Measurements from ENCODE around the gene DRAXIN. TPM values are rescaled to one million over a fixed set of nuclear protein-coding genes. Genes with fewer than 3 reads are reported as not detected.

DRAXIN gene
- polyA plus RNA-seq, 1 donor from 2014 or later, result 33.5 TPM

DNA sequence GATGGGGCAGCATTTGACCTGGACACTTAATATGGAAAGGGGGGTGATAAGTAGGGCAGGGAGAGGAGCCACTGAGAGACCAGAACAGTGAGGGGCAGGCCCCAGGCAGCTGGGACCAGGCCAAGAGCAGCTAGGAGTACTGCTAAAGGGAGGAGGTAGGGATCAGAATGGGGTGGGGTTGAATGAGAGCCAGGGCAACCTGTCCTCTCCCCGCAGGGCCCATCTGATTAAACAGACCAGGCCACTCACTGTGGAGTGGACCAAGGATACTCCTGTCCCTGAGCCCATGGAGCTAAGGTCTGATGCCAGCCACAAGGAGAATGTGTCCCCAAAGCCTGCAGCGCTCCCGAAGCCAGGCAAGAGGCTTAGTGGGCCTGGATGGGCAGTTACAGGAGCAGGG, 72.6 kb downstream of the DRAXIN start:
- Histone ChIP-seq H3K4me2 (ENCODE audit: low read length) (no peak overlapping the region), H3K9me2 (ENCODE audit: insufficient read depth, low read length) (no peaks in the 10 kb centered on the region), H4K20me1 (ENCODE audit: insufficient read depth) (no peaks in the 10 kb centered on the region), H3K79me2 (replicated peaks; ENCODE audit: insufficient read depth, low read length) (no peaks in the 10 kb centered on the region), H3K27ac (ENCODE audit: low read length) (no peak overlapping the region), H2AFZ (ENCODE audit: low read depth, low read length) (no peak overlapping the region), H3K9me3 (ENCODE audit: low read length) (no peaks in the 10 kb centered on the region), H3K9ac (ENCODE audit: low read length) (no peak overlapping the region), H3F3A (ENCODE audit: insufficient read depth, low read length, poor library complexity, severe bottlenecking) (no peaks in the 10 kb centered on the region), H3K36me3 (ENCODE audit: insufficient read depth, low read length) (no peaks in the 10 kb centered on the region), H3K4me3 (ENCODE audit: low read length) (no peak overlapping the region), H3K27me3 (ENCODE audit: insufficient read depth, low read depth, low read length) (no peaks in the 10 kb centered on the region)
- TF ChIP-seq EP300 (conservative IDR thresholded peaks at IDR 0.05; ENCODE audit: poor library complexity, severe bottlenecking) (no peak), RAD21 (conservative IDR thresholded peaks at IDR 0.05) (no peak), MXI1 (conservative IDR thresholded peaks at IDR 0.05; ENCODE audit: poor library complexity, severe bottlenecking) (no peak), TAF1 (IDR thresholded peaks at IDR 0.05; ENCODE audit: low read depth) (no peak), EZH2 (IDR thresholded peaks at IDR 0.05; ENCODE audit: borderline replicate concordance, insufficient read depth, low read length, poor library complexity, severe bottlenecking) (no peak), SMC3 (conservative IDR thresholded peaks at IDR 0.05; ENCODE audit: poor library complexity) (no peak), POLR2AphosphoS5 (IDR thresholded peaks at IDR 0.05) (no peak)
- TF ChIP-seq, protein P1, sequence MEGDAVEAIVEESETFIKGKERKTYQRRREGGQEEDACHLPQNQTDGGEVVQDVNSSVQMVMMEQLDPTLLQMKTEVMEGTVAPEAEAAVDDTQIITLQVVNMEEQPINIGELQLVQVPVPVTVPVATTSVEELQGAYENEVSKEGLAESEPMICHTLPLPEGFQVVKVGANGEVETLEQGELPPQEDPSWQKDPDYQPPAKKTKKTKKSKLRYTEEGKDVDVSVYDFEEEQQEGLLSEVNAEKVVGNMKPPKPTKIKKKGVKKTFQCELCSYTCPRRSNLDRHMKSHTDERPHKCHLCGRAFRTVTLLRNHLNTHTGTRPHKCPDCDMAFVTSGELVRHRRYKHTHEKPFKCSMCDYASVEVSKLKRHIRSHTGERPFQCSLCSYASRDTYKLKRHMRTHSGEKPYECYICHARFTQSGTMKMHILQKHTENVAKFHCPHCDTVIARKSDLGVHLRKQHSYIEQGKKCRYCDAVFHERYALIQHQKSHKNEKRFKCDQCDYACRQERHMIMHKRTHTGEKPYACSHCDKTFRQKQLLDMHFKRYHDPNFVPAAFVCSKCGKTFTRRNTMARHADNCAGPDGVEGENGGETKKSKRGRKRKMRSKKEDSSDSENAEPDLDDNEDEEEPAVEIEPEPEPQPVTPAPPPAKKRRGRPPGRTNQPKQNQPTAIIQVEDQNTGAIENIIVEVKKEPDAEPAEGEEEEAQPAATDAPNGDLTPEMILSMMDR (IDR thresholded peaks at IDR 0.05; ENCODE audit: poor library complexity, severe bottlenecking), result no peak
- TF ChIP-seq, protein P2, sequence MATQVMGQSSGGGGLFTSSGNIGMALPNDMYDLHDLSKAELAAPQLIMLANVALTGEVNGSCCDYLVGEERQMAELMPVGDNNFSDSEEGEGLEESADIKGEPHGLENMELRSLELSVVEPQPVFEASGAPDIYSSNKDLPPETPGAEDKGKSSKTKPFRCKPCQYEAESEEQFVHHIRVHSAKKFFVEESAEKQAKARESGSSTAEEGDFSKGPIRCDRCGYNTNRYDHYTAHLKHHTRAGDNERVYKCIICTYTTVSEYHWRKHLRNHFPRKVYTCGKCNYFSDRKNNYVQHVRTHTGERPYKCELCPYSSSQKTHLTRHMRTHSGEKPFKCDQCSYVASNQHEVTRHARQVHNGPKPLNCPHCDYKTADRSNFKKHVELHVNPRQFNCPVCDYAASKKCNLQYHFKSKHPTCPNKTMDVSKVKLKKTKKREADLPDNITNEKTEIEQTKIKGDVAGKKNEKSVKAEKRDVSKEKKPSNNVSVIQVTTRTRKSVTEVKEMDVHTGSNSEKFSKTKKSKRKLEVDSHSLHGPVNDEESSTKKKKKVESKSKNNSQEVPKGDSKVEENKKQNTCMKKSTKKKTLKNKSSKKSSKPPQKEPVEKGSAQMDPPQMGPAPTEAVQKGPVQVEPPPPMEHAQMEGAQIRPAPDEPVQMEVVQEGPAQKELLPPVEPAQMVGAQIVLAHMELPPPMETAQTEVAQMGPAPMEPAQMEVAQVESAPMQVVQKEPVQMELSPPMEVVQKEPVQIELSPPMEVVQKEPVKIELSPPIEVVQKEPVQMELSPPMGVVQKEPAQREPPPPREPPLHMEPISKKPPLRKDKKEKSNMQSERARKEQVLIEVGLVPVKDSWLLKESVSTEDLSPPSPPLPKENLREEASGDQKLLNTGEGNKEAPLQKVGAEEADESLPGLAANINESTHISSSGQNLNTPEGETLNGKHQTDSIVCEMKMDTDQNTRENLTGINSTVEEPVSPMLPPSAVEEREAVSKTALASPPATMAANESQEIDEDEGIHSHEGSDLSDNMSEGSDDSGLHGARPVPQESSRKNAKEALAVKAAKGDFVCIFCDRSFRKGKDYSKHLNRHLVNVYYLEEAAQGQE (IDR thresholded peaks at IDR 0.05; ENCODE audit: borderline replicate concordance), result no peak

DNA sequence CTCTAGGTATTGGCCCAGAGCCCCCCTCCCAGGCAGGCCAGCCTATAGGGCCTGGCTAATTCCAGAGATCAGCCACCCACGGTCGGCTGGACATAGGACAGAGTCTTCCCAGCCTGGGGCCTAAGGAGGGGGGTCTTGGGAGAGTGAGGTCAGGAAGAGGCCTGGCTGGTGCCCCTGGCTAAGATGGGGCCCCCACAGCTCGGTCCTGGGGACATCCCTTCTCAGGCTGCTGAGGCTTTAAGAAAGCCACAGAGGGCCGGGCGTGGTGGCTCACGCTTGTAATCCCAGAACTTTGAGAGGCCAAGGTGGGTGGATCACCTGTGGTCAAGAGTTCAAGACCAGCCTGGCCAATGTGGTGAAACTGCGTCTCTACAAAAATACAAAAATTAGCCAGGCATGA, 73.0 kb downstream of the DRAXIN start:
- TF ChIP-seq EZH2 (IDR thresholded peaks at IDR 0.05; ENCODE audit: borderline replicate concordance, insufficient read depth, low read length, poor library complexity, severe bottlenecking) (no peak), SMC3 (conservative IDR thresholded peaks at IDR 0.05; ENCODE audit: poor library complexity) (no peak), MXI1 (conservative IDR thresholded peaks at IDR 0.05; ENCODE audit: poor library complexity, severe bottlenecking) (no peak), RAD21 (conservative IDR thresholded peaks at IDR 0.05) (no peak), TAF1 (IDR thresholded peaks at IDR 0.05; ENCODE audit: low read depth) (no peak), EP300 (conservative IDR thresholded peaks at IDR 0.05; ENCODE audit: poor library complexity, severe bottlenecking) (no peak), POLR2AphosphoS5 (IDR thresholded peaks at IDR 0.05) (no peak)
- TF ChIP-seq, protein P1 (IDR thresholded peaks at IDR 0.05; ENCODE audit: poor library complexity, severe bottlenecking), result no peak
- TF ChIP-seq, protein P2 (IDR thresholded peaks at IDR 0.05; ENCODE audit: borderline replicate concordance), result no peak
- Histone ChIP-seq H3K27me3 (ENCODE audit: insufficient read depth, low read depth, low read length) (no peaks in the 10 kb centered on the region), H3K4me2 (ENCODE audit: low read length) (no peak overlapping the region), H3K9ac (ENCODE audit: low read length) (no peak overlapping the region), H2AFZ (ENCODE audit: low read depth, low read length) (no peak overlapping the region), H3K79me2 (replicated peaks; ENCODE audit: insufficient read depth, low read length) (no peaks in the 10 kb centered on the region), H4K20me1 (ENCODE audit: insufficient read depth) (no peaks in the 10 kb centered on the region), H3K27ac (ENCODE audit: low read length) (no peak overlapping the region), H3K9me2 (ENCODE audit: insufficient read depth, low read length) (no peaks in the 10 kb centered on the region), H3K36me3 (ENCODE audit: insufficient read depth, low read length) (no peaks in the 10 kb centered on the region), H3K4me3 (ENCODE audit: low read length) (no peak overlapping the region), H3F3A (ENCODE audit: insufficient read depth, low read length, poor library complexity, severe bottlenecking) (no peaks in the 10 kb centered on the region), H3K9me3 (ENCODE audit: low read length) (no peaks in the 10 kb centered on the region)

All from neural cell (in vitro differentiated cells).